IMR-90 (cell line): Measurements from ENCODE around the gene ARHGAP28. TPM values are rescaled to one million over a fixed set of nuclear protein-coding genes. Genes with fewer than 3 reads are reported as not detected.

Experiments used
- ATAC-seq: fragments of 200-7000 bp; cut with Tn5 transposase; 2 replicates; pipeline ENCODE4 v1.9.1; 2020; ENCODE audit warnings: low read depth, mild to moderate bottlenecking, moderate library complexity
- BruUV-seq: library from RNA; stranded (reverse); fragments of 400-500 nt; replicated peaks from 2 replicates; lab custom pipeline; 2021; lab: Mats Ljungman, UMichigan
- CTCF ChIA-PET: fragments of 300-600 bp; formaldehyde crosslinking; extraction: SDS; loops from one replicate; lab custom pipeline; 2021; ENCODE audit warnings: antibody characterized with exemption; lab: Yijun Ruan, JAX
- POLR2A ChIA-PET: fragments of 300-600 bp; sonication (Branson Sonifier 250); formaldehyde crosslinking; loops from one replicate; lab custom pipeline; 2022; ENCODE audit warnings: antibody characterized with exemption; ENCODE audit not compliant: unreplicated experiment; lab: Charles Lee
- DNase-seq: peaks from one replicate; pipeline ENCODE4 v3.0.0; 2013
- H2AFZ ChIP-seq: replicated peaks from 2 replicates; pipeline ENCODE3; 2013; ENCODE audit warnings: low read length, mild to moderate bottlenecking; ENCODE audit not compliant: poor library complexity
- H2AK5ac ChIP-seq: 2 replicates; pipeline ENCODE4 v1.6.1; 2013; ENCODE audit warnings: low read depth, low read length, inconsistent platforms
- H2AK9ac ChIP-seq: replicated peaks from 2 replicates; pipeline ENCODE3; 2013; ENCODE audit warnings: mild to moderate bottlenecking, low read depth, low read length, moderate library complexity; ENCODE audit not compliant: poor library complexity
- H2BK120ac ChIP-seq: 2 replicates; pipeline ENCODE4 v1.6.1; 2013; ENCODE audit warnings: low read depth, low read length, inconsistent platforms
- H2BK15ac ChIP-seq: 3 replicates; pipeline ENCODE4 v1.6.1; 2013; ENCODE audit warnings: low read depth, low read length, inconsistent platforms
- H2BK20ac ChIP-seq: 2 replicates; pipeline ENCODE4 v1.6.1; 2013; ENCODE audit warnings: low read depth, mild to moderate bottlenecking, inconsistent platforms, low read length, moderate library complexity
- H2BK5ac ChIP-seq: 2 replicates; pipeline ENCODE4 v1.6.1; 2013; ENCODE audit warnings: mild to moderate bottlenecking, low read depth, low read length, inconsistent platforms; ENCODE audit not compliant: poor library complexity, severe bottlenecking
- H3K14ac ChIP-seq: replicated peaks from 2 replicates; pipeline ENCODE4 v1.6.1; 2013; ENCODE audit warnings: low read depth, low read length, inconsistent platforms
- H3K18ac ChIP-seq: 2 replicates; pipeline ENCODE4 v1.6.1; 2013; ENCODE audit warnings: low read depth, low read length, control low read depth
- H3K23ac ChIP-seq: 2 replicates; pipeline ENCODE4 v1.6.1; 2013; ENCODE audit warnings: low read depth, low read length, inconsistent platforms
- H3K27ac ChIP-seq: 2 replicates; pipeline ENCODE4 v1.5.1; 2013; ENCODE audit warnings: mild to moderate bottlenecking, control low read depth, low read length; ENCODE audit not compliant: insufficient read depth
- H3K27me3 ChIP-seq: 2 replicates; pipeline ENCODE4 v1.6.1; 2013; ENCODE audit warnings: low read length; ENCODE audit not compliant: control insufficient read depth, insufficient read depth
- H3K36me3 ChIP-seq: 2 replicates; pipeline ENCODE4 v1.6.1; 2013; ENCODE audit warnings: low read length, mixed read lengths; ENCODE audit not compliant: control insufficient read depth, insufficient read depth
- H3K4ac ChIP-seq: 2 replicates; pipeline ENCODE4 v1.6.1; 2013; ENCODE audit warnings: low read depth, low read length, inconsistent platforms
- H3K4me1 ChIP-seq: 2 replicates; pipeline ENCODE4 v1.6.1; 2013; ENCODE audit warnings: low read length, mixed read lengths; ENCODE audit not compliant: control insufficient read depth, insufficient read depth
- H3K4me2 ChIP-seq: 2 replicates; pipeline ENCODE4 v1.6.1; 2013; ENCODE audit warnings: low read depth, mild to moderate bottlenecking, control low read depth, low read length, moderate library complexity
- H3K4me3 ChIP-seq: 2 replicates; pipeline ENCODE4 v1.5.1; 2013; ENCODE audit warnings: low read depth, mild to moderate bottlenecking, control low read depth, low read length, moderate library complexity; ENCODE audit not compliant: insufficient read depth
- H3K56ac ChIP-seq: 2 replicates; pipeline ENCODE4 v1.6.1; 2013; ENCODE audit warnings: low read length, inconsistent platforms; ENCODE audit not compliant: insufficient read depth; ENCODE audit errors: extremely low read depth
- H3K79me1 ChIP-seq, 2 experiments: 2 replicates each; pipeline ENCODE4 v1.6.1; 2013; ENCODE audit warnings: low read length in 2 of 2, inconsistent platforms in 1 of 2, low read depth in 1 of 2
- H3K9ac ChIP-seq: 2 replicates; pipeline ENCODE4 v1.6.1; 2013; ENCODE audit warnings: low read depth, low read length, control low read depth
- H3K9me1 ChIP-seq: 2 replicates; pipeline ENCODE4 v1.6.1; 2013; ENCODE audit warnings: low read length, inconsistent platforms; ENCODE audit not compliant: insufficient read depth
- H3K9me3 ChIP-seq: 2 replicates; pipeline ENCODE4 v1.6.1; 2013; ENCODE audit warnings: low read length; ENCODE audit not compliant: control insufficient read depth, insufficient read depth
- H4K20me1 ChIP-seq: 2 replicates; pipeline ENCODE4 v1.6.1; 2013; ENCODE audit warnings: low read length, inconsistent platforms; ENCODE audit not compliant: insufficient read depth
- H4K5ac ChIP-seq: 2 replicates; pipeline ENCODE4 v1.6.1; 2013; ENCODE audit warnings: mild to moderate bottlenecking, low read depth, low read length, control low read depth
- H4K8ac ChIP-seq, 2 experiments: 2 replicates each; pipeline ENCODE4 v1.6.1; 2013; ENCODE audit warnings: low read depth in 2 of 2, low read length in 2 of 2, control low read depth in 1 of 2, inconsistent platforms in 1 of 2
- H4K91ac ChIP-seq: 2 replicates; pipeline ENCODE4 v1.6.1; 2013; ENCODE audit warnings: low read depth, low read length, inconsistent platforms; ENCODE audit not compliant: insufficient read depth
- MXI1 ChIP-seq: IDR thresholded peaks from 2 replicates; pipeline ENCODE4 v1.6.1; 2012; ENCODE audit warnings: low read depth, mild to moderate bottlenecking, low read length, moderate library complexity, borderline replicate concordance
- POLR2A ChIP-seq: IDR thresholded peaks from 2 replicates; pipeline ENCODE4 v1.6.1; 2012; ENCODE audit warnings: mild to moderate bottlenecking, low read depth, low read length
- WGBS, 2 experiments: methylation state at CpG; one replicate each; pipeline versions ENCODE4 v1.1.5 to v1.1.7; 2013; ENCODE audit warnings: missing lambda C conversion rate in 2 of 2; ENCODE audit not compliant: insufficient read length in 1 of 2; ENCODE audit errors: extremely low coverage in 2 of 2; 5-methylcytosine and 5-hydroxymethylcytosine counted together
- dilution Hi-C: fragments of 300-500 bp; cut with HindIII; formaldehyde crosslinking; loops from one replicate; pipeline ENCODE4 v1.14.3; 2018; ENCODE audit warnings: low sequenced_read_pairs; ENCODE audit not compliant: unreplicated experiment
- in situ Hi-C: fragments of 300-500 bp; cut with MboI; formaldehyde crosslinking; loops from 3 replicates; pipeline ENCODE4 v1.14.3; 2019; ENCODE audit warnings: low sequenced_read_pairs, inconsistent platforms, mixed read lengths
- intact Hi-C: fragments of 100-400 bp; cut with micrococcal nuclease; formaldehyde crosslinking; loops from 2 replicates; pipeline ENCODE4 v1.10.0; 2022
- polyA plus RNA-seq, 3 experiments: library from polyadenylated mRNA; depleted of rRNA; stranded (reverse); fragments of >200 nt; gene quantifications; 2 replicates each; pipeline ENCODE4 v1.2.3, GENCODE V29; 2012; ENCODE audit warnings: low replicate concordance in 1 of 3
- total RNA-seq: library from RNA; depleted of rRNA; stranded (reverse); fragments of >200 nt; gene quantifications from 2 replicates; pipeline ENCODE4 v1.2.3, GENCODE V29; 2012

ARHGAP28 gene
- total and polyA plus RNA-seq, 2 of the 4 experiments (the other 2 are of a cell fraction): 1.8 to 3.8 TPM

GRCh38 chr18:6738622-6739021 lies 9.1 kb downstream of the ARHGAP28 start:
- Histone ChIP-seq H3K4me1 (peaks cover 21% of the 10 kb centered on the region), H4K8ac (peak overlapping the region; percentile 43 to 75; a peak in 1 of 4 replicates), H3K9me1 (peaks cover 3% of the 10 kb centered on the region), H3K4ac (peak overlapping the region; percentile 87), H3K9ac (no peak overlapping the region), H3K79me1 (peaks cover 0 to 19% of the 10 kb centered on the region in 2 experiments; a peak in 1 of 4 replicates), H4K91ac (peak overlapping the region; percentile 66), H3K56ac (no peak overlapping the region), H3K18ac (peak overlapping the region; percentile 95), H2AFZ (no peak overlapping the region), H3K27ac (peak overlapping the region; percentile 26; the same call in 1 of the 2 replicates), H2BK20ac (peak overlapping the region; percentile 89), H2BK15ac (peak overlapping the region; percentile 86; the same call in 2 of the 3 replicates), H2BK120ac (peak overlapping the region; percentile 85), H3K36me3 (peaks cover 5% of the 10 kb centered on the region; the same call in 1 of the 2 replicates), H3K14ac (peak overlapping the region; percentile 76; the same call in 1 of the 2 replicates), H4K20me1 (no peaks in the 10 kb centered on the region), H3K23ac (peak overlapping the region; percentile 91; the same call in 1 of the 2 replicates), H2AK9ac (no peak overlapping the region), H2BK5ac (no peak overlapping the region), H3K9me3 (no peaks in the 10 kb centered on the region), H4K5ac (peak overlapping the region; percentile 84), H3K4me3 (no peak overlapping the region), H3K4me2 (no peak overlapping the region), H3K27me3 (no peaks in the 10 kb centered on the region), H2AK5ac (peak overlapping the region; percentile 96)
- CTCF ChIA-PET: no interaction called here
- TF ChIP-seq POLR2A (no peak), MXI1 (no peak)
- dilution Hi-C loops (no loop called here), intact Hi-C loops (no loop called here), in situ Hi-C loops (no loop called here)
- DNase-seq (no peak), ATAC-seq (no peak)
- no TSS peak for BruUV-seq
- POLR2A ChIA-PET: no interaction called here
- WGBS, 2 experiments: no CpG with 5 or more reads among the region's 4 CpGs
